Activated T-helper 1 cell treated with anti-CD3 and anti-CD28 coated beads, Interleukin-2, amount 50 U/mL, for 16 hours (primary cell): Measurements from ENCODE around the gene LTB4R2.
A peak's percentile ranks its signal among the peaks of the same experiment; 100 is the strongest.
"Not testable (repeated sequence)": the region's sequence is repeated elsewhere in the genome, so short reads cannot be mapped to it uniquely, and the experiment has no call there.

Experiments
- DNase-seq, 2 donors: peaks; one replicate each; pipeline ENCODE4 v3.0.0-alpha.2; 2020; ENCODE audit warnings: low read depth in 1 of 2, low spot score in 1 of 2

The LTB4R2 gene

GRCh38 chr14:24338843-24339242, 28.9 kb downstream of the LTB4R2 start:
- DNase-seq: no peak

- DNase-seq: peak; percentile 39 to 44
Measured at GRCh38 chr14:24339284-24340151, 29.6 kb downstream of the LTB4R2 start, which contains the start of gene RIPK3. Gene RIPK3 (minus strand): TSS chr14:24339991. CDS start chr14:24339826, 165 bp downstream.

GRCh38 chr14:24340606-24341005, 30.7 kb downstream of the LTB4R2 start:
- no peak for DNase-seq

GRCh38 chr14:24342889-24343288, 32.9 kb downstream of the LTB4R2 start:
- no peak for DNase-seq

GRCh38 chr14:24343795-24344660, 34.1 kb downstream of the LTB4R2 start:
- DNase-seq: no peak

GRCh38 chr14:24347134-24347533, 37.2 kb downstream of the LTB4R2 start:
- DNase-seq: no peak

GRCh38 chr14:24348186-24348585, 38.2 kb downstream of the LTB4R2 start:
- no peak for DNase-seq

- no peak for DNase-seq
Measured at GRCh38 chr14:24349742-24350141, 39.8 kb downstream of the LTB4R2 start.

- DNase-seq: no peak
Measured at GRCh38 chr14:24351517-24351916, 41.6 kb downstream of the LTB4R2 start.

GRCh38 chr14:24353559-24354481, 43.9 kb downstream of the LTB4R2 start:
- DNase-seq: no peak

GRCh38 chr14:24354482-24354825, 44.5 kb downstream of the LTB4R2 start:
- DNase-seq: not testable (repeated sequence)

GRCh38 chr14:24355009-24355408, 45.1 kb downstream of the LTB4R2 start:
- DNase-seq: no peak

- DNase-seq: no peak
Measured at GRCh38 chr14:24356208-24356607, 46.3 kb downstream of the LTB4R2 start.

- no peak for DNase-seq
Measured at GRCh38 chr14:24360281-24360680, 50.3 kb downstream of the LTB4R2 start.

GRCh38 chr14:24361326-24361725, 51.4 kb downstream of the LTB4R2 start:
- DNase-seq: no peak
